Mesothelial cell of epicardium (in vitro differentiated cells): ENCODE measurements around the gene USP3. TPM values are rescaled to one million over a fixed set of nuclear protein-coding genes. Genes with fewer than 3 reads are reported as not detected.

Source experiments
- DNase-seq, 2 experiments: peaks; one replicate each; pipeline ENCODE4 v3.0.0; 2021; ENCODE audit warnings: low spot score in 2 of 2; ENCODE audit not compliant: unreplicated experiment in 2 of 2
- H3K27ac Mint-ChIP-seq: 2 replicates; pipeline ENCODE4 v1.8.0; 2021; ENCODE audit warnings: mixed read lengths
- H3K27me3 Mint-ChIP-seq: 2 replicates; pipeline ENCODE4 v1.8.0; 2021; ENCODE audit warnings: low read depth, mixed read lengths
- H3K36me3 Mint-ChIP-seq: 2 replicates; pipeline ENCODE4 v1.8.0; 2021; ENCODE audit warnings: mixed read lengths
- H3K4me1 Mint-ChIP-seq: 2 replicates; pipeline ENCODE4 v1.8.0; 2021; ENCODE audit warnings: mixed read lengths
- H3K4me3 Mint-ChIP-seq: 2 replicates; pipeline ENCODE4 v1.8.0; 2021; ENCODE audit warnings: mild to moderate bottlenecking, moderate library complexity, mixed read lengths
- H3K9me3 Mint-ChIP-seq: 2 replicates; pipeline ENCODE4 v1.8.0; 2021; ENCODE audit warnings: mixed read lengths
- CTCF ChIP-seq: fragments of 200-600 bp; sonication (generic); IDR thresholded peaks from one replicate; pipeline ENCODE4 v1.5.0; 2021; ENCODE audit warnings: antibody characterized with exemption; ENCODE audit not compliant: unreplicated experiment
- total RNA-seq: library from RNA; stranded (reverse); gene quantifications from 3 replicates; pipeline ENCODE4 v1.2.1, GENCODE V29; 2021

The USP3 gene
- total RNA-seq, 1 donor from 2014 or later = 72.7 TPM

- peaks cover 10% of the 10 kb centered on the region for H3K36me3 Mint-ChIP-seq
- no peaks in the 10 kb centered on the region for H3K9me3 Mint-ChIP-seq
- DNase-seq = no peak
- H3K4me1 Mint-ChIP-seq = peaks cover 8% of the 10 kb centered on the region
- no peak for TF ChIP-seq CTCF
- no peak overlapping the region for H3K4me3 Mint-ChIP-seq
- no peaks in the 10 kb centered on the region for H3K27me3 Mint-ChIP-seq
- no peak overlapping the region for H3K27ac Mint-ChIP-seq
Observed at GRCh38 chr15:63535689-63536088, 31.3 kb downstream of the USP3 start.

- no peaks in the 10 kb centered on the region for H3K27me3 Mint-ChIP-seq
- no peak overlapping the region for H3K4me3 Mint-ChIP-seq
- DNase-seq = no peak
- H3K4me1 Mint-ChIP-seq = peaks cover 8% of the 10 kb centered on the region
- peaks cover 13% of the 10 kb centered on the region for H3K36me3 Mint-ChIP-seq
- H3K27ac Mint-ChIP-seq = no peak overlapping the region
- no peaks in the 10 kb centered on the region for H3K9me3 Mint-ChIP-seq
- no peak for TF ChIP-seq CTCF
Observed at GRCh38 chr15:63538876-63539275, 34.5 kb downstream of the USP3 start.

GRCh38 chr15:63539521-63539920 lies 35.1 kb downstream of the USP3 start:
- no peak for TF ChIP-seq CTCF
- Mint-ChIP-seq H3K4me3 (no peak overlapping the region), H3K36me3 (peaks cover 13% of the 10 kb centered on the region), H3K27me3 (no peaks in the 10 kb centered on the region), H3K4me1 (peaks cover 8% of the 10 kb centered on the region), H3K27ac (no peak overlapping the region), H3K9me3 (no peaks in the 10 kb centered on the region)
- DNase-seq = no peak

GRCh38 chr15:63539998-63540397 lies 35.6 kb downstream of the USP3 start:
- Mint-ChIP-seq H3K4me3 (no peak overlapping the region), H3K9me3 (no peaks in the 10 kb centered on the region), H3K36me3 (peaks cover 13% of the 10 kb centered on the region), H3K27me3 (no peaks in the 10 kb centered on the region), H3K27ac (no peak overlapping the region), H3K4me1 (peaks cover 8% of the 10 kb centered on the region)
- no peak for DNase-seq
- TF ChIP-seq CTCF = no peak

GRCh38 chr15:63540449-63540848 lies 36.1 kb downstream of the USP3 start:
- Mint-ChIP-seq H3K4me1 (peaks cover 8% of the 10 kb centered on the region), H3K27me3 (no peaks in the 10 kb centered on the region), H3K9me3 (no peaks in the 10 kb centered on the region), H3K4me3 (no peak overlapping the region), H3K27ac (no peak overlapping the region), H3K36me3 (peaks cover 13% of the 10 kb centered on the region)
- no peak for DNase-seq
- no peak for TF ChIP-seq CTCF
